Right atrium auricular region (tissue), 2 donors: ENCODE measurements around the gene CBX5. TPM values are rescaled to one million over a fixed set of nuclear protein-coding genes. Genes with fewer than 3 reads are reported as not detected.
A peak's percentile ranks its signal among the peaks of the same experiment; 100 is the strongest.

Experiments
- DNase-seq: peaks from one replicate; pipeline ENCODE4 v3.0.0-alpha.2; 2019; ENCODE audit warnings: low spot score
- H3K27ac ChIP-seq, 2 donors: fragments of 200-600 bp; sonication (generic); 1 replicate in 1 of 2; 2 replicates in 1 of 2; pipeline ENCODE4 v1.5.1; 2016 to 2019
- H3K27me3 ChIP-seq, 2 donors: fragments of 200-600 bp; sonication (generic); one replicate each; pipeline versions ENCODE4 v1.5.1 to v1.6.0; 2017 to 2019
- H3K36me3 ChIP-seq: fragments of 200-600 bp; sonication (generic); one replicate; pipeline ENCODE4 v1.5.1; 2016
- H3K4me1 ChIP-seq, 2 donors: fragments of 200-600 bp; sonication (generic); one replicate each; pipeline versions ENCODE4 v1.5.1 to v1.6.0; 2017 to 2019
- H3K4me3 ChIP-seq, 2 donors: fragments of 200-600 bp; sonication (generic); 1 replicate in 1 of 2; 2 replicates in 1 of 2; pipeline ENCODE4 v1.5.1; 2017 to 2019; ENCODE audit warnings: mild to moderate bottlenecking in 1 of 2, moderate library complexity in 1 of 2
- H3K9me3 ChIP-seq, 2 donors: fragments of 200-600 bp; sonication (generic); one replicate each; pipeline ENCODE4 v1.5.1; 2019
- CTCF ChIP-seq, 2 donors: fragments of 200-600 bp; sonication (generic); IDR thresholded peaks; one replicate each; pipeline ENCODE4 v1.5.1; 2019; ENCODE audit warnings: antibody characterized with exemption in 2 of 2
- total RNA-seq, 2 donors: library from RNA; depleted of rRNA; stranded (reverse); fragments of >200 nt; gene quantifications; one replicate each; pipeline ENCODE4 v1.1.0, GENCODE V29; 2016

The CBX5 gene
- total RNA-seq, 2 donors from 2014 or later, result 33.0 to 33.9 TPM

- DNase-seq, result no peak
- Histone ChIP-seq H3K27me3 (no peaks in the 10 kb centered on the region), H3K4me3 (no peak overlapping the region), H3K4me1 (no peaks in the 10 kb centered on the region), H3K27ac (no peak overlapping the region), H3K36me3 (no peaks in the 10 kb centered on the region), H3K9me3 (no peaks in the 10 kb centered on the region)
- no peak for TF ChIP-seq CTCF (IDR thresholded peaks at IDR 0.05)
These were observed 31.1 kb upstream of the CBX5 start for GRCh38 chr12:54311051-54311450.

- Histone ChIP-seq H3K4me1 (peaks cover 0 to 6% of the 10 kb centered on the region in 2 donors), H3K27ac (no peak overlapping the region), H3K4me3 (no peak overlapping the region), H3K27me3 (no peaks in the 10 kb centered on the region), H3K9me3 (no peaks in the 10 kb centered on the region), H3K36me3 (no peaks in the 10 kb centered on the region)
- TF ChIP-seq CTCF (IDR thresholded peaks at IDR 0.05), result no peak
- peak; percentile 79 for DNase-seq
These were observed 27.2 kb upstream of the CBX5 start for GRCh38 chr12:54306925-54307741.

GRCh38 chr12:54304187-54304810, 24.4 kb upstream of the CBX5 start:
- Histone ChIP-seq H3K27me3 (no peaks in the 10 kb centered on the region), H3K4me1 (peaks cover 0 to 17% of the 10 kb centered on the region in 2 donors), H3K36me3 (no peaks in the 10 kb centered on the region), H3K4me3 (no peak overlapping the region), H3K27ac (no peak overlapping the region), H3K9me3 (no peaks in the 10 kb centered on the region)
- TF ChIP-seq CTCF (IDR thresholded peaks at IDR 0.05), result no peak
- peak; percentile 73 for DNase-seq

GRCh38 chr12:54303640-54304039, 23.7 kb upstream of the CBX5 start:
- peaks cover 0 to 17% of the 10 kb centered on the region in 2 donors for H3K4me1 ChIP-seq
- H3K27me3 ChIP-seq, result no peaks in the 10 kb centered on the region

GRCh38 chr12:54301428-54302048, 21.6 kb upstream of the CBX5 start:
- no peak overlapping the region for H3K4me3 ChIP-seq
- no peak for DNase-seq
- H3K27me3 ChIP-seq, result no peaks in the 10 kb centered on the region
- TF ChIP-seq CTCF (IDR thresholded peaks at IDR 0.05), result no peak
- no peak overlapping the region for H3K27ac ChIP-seq
- no peaks in the 10 kb centered on the region for H3K9me3 ChIP-seq
- H3K36me3 ChIP-seq, result no peaks in the 10 kb centered on the region
- H3K4me1 ChIP-seq, result peaks cover 0 to 17% of the 10 kb centered on the region in 2 donors

More at GRCh38 chr12:54303640-54304039, 23.7 kb upstream of the CBX5 start:
- TF ChIP-seq CTCF (IDR thresholded peaks at IDR 0.05), result no peak
- no peak for DNase-seq
- H3K27ac ChIP-seq, result no peak overlapping the region
- H3K36me3 ChIP-seq, result no peaks in the 10 kb centered on the region
- no peaks in the 10 kb centered on the region for H3K9me3 ChIP-seq
- H3K4me3 ChIP-seq, result no peak overlapping the region
